ENCODE results near the gene GBE1.

Gene GBE1

GRCh38 chr3:81466201-81466560, 295.3 kb downstream of the GBE1 start:
- TF ChIP-seq ZNF404 (tag by site-specific recombination; IDR thresholded peaks at IDR 0.05) (no peak), IKZF3 (tag by site-specific recombination; IDR thresholded peaks at IDR 0.05) (no peak), ZEB2 (tag by site-specific recombination; IDR thresholded peaks at IDR 0.05) (no peak), REPIN1 (tag by site-specific recombination; IDR thresholded peaks at IDR 0.05; ENCODE audit: low read depth) (no peak), PRDM4 (tag by site-specific recombination; IDR thresholded peaks at IDR 0.05) (no peak), ZNF416 (tag by site-specific recombination; IDR thresholded peaks at IDR 0.05) (no peak), ZNF335 (tag by site-specific recombination; conservative IDR thresholded peaks at IDR 0.05) (no peak), ZFP41 (tag by site-specific recombination; IDR thresholded peaks at IDR 0.05; ENCODE audit: borderline replicate concordance) (no peak), ZNF433 (tag by site-specific recombination; IDR thresholded peaks at IDR 0.05; ENCODE audit: low read depth) (no peak), ZNF785 (tag by site-specific recombination; IDR thresholded peaks at IDR 0.05) (no peak), ZNF138 (tag by site-specific recombination; IDR thresholded peaks at IDR 0.05; ENCODE audit: borderline replicate concordance) (no peak), ZNF48 (tag by site-specific recombination; IDR thresholded peaks at IDR 0.05) (no peak), ZNF645 (tag by site-specific recombination; IDR thresholded peaks at IDR 0.05) (no peak), ZNF488 (tag by site-specific recombination; IDR thresholded peaks at IDR 0.05) (no peak), ZNF155 (tag by site-specific recombination; IDR thresholded peaks at IDR 0.05) (no peak), KLF9 (tag by site-specific recombination; IDR thresholded peaks at IDR 0.05; ENCODE audit: low read depth) (no peak), ZNF16 (tag by site-specific recombination; IDR thresholded peaks at IDR 0.05; ENCODE audit: low read depth) (no peak), ZFP3 (tag by site-specific recombination; IDR thresholded peaks at IDR 0.05; ENCODE audit: low read depth) (no peak), SP2 (tag by site-specific recombination; IDR thresholded peaks at IDR 0.05) (no peak)
- Histone ChIP-seq H3K4me1 (ENCODE audit: control insufficient read depth, insufficient read depth, low read length) (no peaks in the 10 kb centered on the region), H3K9me3 (ENCODE audit: control insufficient read depth, insufficient read depth, low read depth, low read length) (no peaks in the 10 kb centered on the region), H3K4me3 (ENCODE audit: low read depth, low read length) (no peak overlapping the region), H3K27ac (ENCODE audit: extremely low read depth, low read depth, low read length) (no peak overlapping the region), H3K36me3 (ENCODE audit: control insufficient read depth in 2 of 2, insufficient read depth in 1 of 2, low read length in 2 of 2) (no peaks in the 10 kb centered on the region)
- CTCF ChIA-PET = interaction anchor here (0.6 to 1.1 kb wide), 2 partner anchors 9 to 24 kb away, joined by 3 to 6 read pairs; no protein-coding TSS in a partner anchor
- POLR2A ChIA-PET = no interaction called here

- Histone ChIP-seq H3K4me3 (ENCODE audit: low read depth, low read length) (no peak overlapping the region), H3K4me1 (ENCODE audit: control insufficient read depth, insufficient read depth, low read length) (no peaks in the 10 kb centered on the region), H3K9me3 (ENCODE audit: control insufficient read depth, insufficient read depth, low read depth, low read length) (no peaks in the 10 kb centered on the region), H3K27ac (ENCODE audit: extremely low read depth, low read depth, low read length) (no peak overlapping the region), H3K36me3 (ENCODE audit: control insufficient read depth in 2 of 2, insufficient read depth in 1 of 2, low read length in 2 of 2) (no peaks in the 10 kb centered on the region)
- TF ChIP-seq ZNF391 (tag by site-specific recombination; IDR thresholded peaks at IDR 0.05; ENCODE audit: borderline replicate concordance, low read depth) (no peak), ATF2 (tag by site-specific recombination; IDR thresholded peaks at IDR 0.05; ENCODE audit: low read depth) (no peak), PRDM6 (tag by site-specific recombination; IDR thresholded peaks at IDR 0.05) (peak; percentile 69)
- ChIA-PET POLR2A (no interaction called here), CTCF (interaction anchor here (0.6 to 1.1 kb wide), 2 partner anchors 9 to 25 kb away, joined by 3 to 6 read pairs; no protein-coding TSS in a partner anchor)
Observed at GRCh38 chr3:81465510-81466200, 295.8 kb downstream of the GBE1 start.
